GM10266 (cell line): ENCODE measurements around the gene ZBTB32.

Source experiments
- DNase-seq: peaks from one replicate; pipeline ENCODE4 v3.0.0; 2012; ENCODE audit errors: extremely low spot score
- CTCF ChIP-seq: IDR thresholded peaks from 2 replicates; pipeline ENCODE4 v1.5.1; 2012; ENCODE audit warnings: mild to moderate bottlenecking, low read depth; ENCODE audit not compliant: control insufficient read depth, insufficient read depth; ENCODE audit errors: missing control alignments

The ZBTB32 gene

DNA sequence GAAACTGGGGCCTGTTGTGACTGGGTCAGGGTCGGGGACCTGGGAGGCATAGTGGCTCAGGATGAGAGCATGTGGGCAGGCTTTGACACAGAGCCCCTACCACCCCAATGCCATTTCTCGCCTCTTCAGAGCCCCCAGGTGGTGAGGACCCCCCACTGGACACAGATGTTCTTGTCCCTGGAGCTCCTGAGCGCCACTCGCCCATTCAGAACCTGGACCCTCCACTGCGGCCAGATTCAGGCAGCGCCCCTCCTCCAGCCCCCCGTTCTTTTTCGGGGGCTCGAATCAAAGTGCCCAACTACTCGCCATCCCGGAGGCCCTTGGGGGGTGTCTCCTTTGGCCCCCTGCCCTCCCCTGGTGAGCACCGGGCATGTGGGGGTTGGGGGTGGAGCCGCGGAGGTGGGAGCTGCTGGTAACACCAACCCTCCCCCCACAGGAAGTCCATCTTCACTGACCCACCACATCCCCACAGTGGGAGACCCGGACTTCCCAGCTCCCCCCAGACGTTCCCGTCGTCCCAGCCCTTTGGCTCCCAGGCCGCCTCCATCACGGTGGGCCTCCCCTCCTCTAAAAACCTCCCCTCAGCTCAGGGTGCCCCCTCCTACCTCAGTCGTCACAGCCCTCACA, 27.5 kb downstream of the ZBTB32 start:
- no peak for DNase-seq

DNA sequence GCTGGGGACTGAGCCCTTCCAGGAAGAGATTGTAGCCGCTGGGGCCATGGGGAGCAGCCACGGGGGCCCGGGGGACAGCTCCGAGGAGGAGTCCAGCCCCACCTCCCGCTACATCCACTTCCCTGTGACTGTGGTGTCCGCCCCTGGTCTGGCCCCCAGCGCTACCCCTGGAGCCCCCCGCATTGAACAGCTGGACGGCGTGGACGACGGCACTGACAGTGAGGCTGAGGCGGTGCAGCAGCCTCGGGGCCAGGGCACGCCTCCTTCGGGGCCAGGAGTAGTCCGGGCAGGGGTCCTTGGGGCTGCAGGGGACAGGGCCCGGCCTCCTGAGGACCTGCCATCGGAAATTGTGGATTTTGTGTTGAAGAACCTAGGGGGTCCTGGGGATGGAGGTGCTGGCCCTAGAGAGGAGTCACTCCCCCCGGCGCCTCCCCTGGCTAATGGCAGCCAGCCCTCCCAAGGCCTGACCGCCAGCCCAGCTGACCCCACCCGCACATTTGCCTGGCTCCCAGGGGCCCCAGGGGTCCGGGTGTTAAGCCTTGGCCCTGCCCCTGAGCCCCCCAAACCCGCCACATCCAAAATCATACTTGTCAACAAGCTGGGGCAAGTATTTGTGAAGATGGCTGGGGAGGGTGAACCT, 28.3 kb downstream of the ZBTB32 start:
- TF ChIP-seq CTCF: no peak
- DNase-seq: no peak

More for the DNA sequence above, 27.5 kb downstream of the ZBTB32 start:
- no peak for TF ChIP-seq CTCF

GRCh38 chr19:35733180-35734125, 29.1 kb downstream of the ZBTB32 start:
- DNase-seq: no peak

DNA sequence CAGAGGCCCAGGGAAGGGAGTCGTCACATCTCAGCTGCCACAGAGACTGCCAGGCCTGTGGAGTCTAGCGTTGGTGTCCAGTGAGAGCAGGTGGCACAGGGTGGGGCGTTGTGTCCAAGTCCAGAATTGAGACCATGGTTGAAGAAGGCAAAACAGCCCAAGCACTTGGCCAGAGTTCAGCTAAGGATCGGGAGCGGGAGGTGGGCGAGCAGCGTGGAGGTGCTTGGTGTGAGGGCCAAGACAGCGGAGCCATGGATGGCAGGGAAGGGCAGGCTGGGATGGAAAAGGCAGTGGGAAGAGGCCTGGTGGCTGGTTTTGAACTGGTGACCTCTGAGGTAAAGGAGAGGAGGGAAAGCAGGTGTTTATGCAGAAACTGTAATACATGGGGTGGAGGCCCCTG, 29.9 kb downstream of the ZBTB32 start:
- TF ChIP-seq CTCF: no peak
- DNase-seq: no peak

More at GRCh38 chr19:35733180-35734125, 29.1 kb downstream of the ZBTB32 start:
- no peak for TF ChIP-seq CTCF

- DNase-seq: no peak
- no peak for TF ChIP-seq CTCF
Measured at GRCh38 chr19:35734889-35735288, 30.5 kb downstream of the ZBTB32 start.

- no peak for DNase-seq
- TF ChIP-seq CTCF: peak; percentile 29
Measured at GRCh38 chr19:35736913-35737886, 32.8 kb downstream of the ZBTB32 start.
